Thymus (tissue), 11 donors: ENCODE results near the gene ITGA3. TPM values are rescaled to one million over a fixed set of nuclear protein-coding genes. Genes with fewer than 3 reads are reported as not detected.

Experiments used
- DNase-seq, 9 donors: peaks; one replicate each; pipeline ENCODE4 v3.0.0-alpha.2; 2013; ENCODE audit warnings: low spot score in 9 of 9, low read depth in 6 of 9, missing footprints in 1 of 9
- H3K27ac ChIP-seq, 2 donors: one replicate each; pipeline ENCODE4 v1.5.1; 2013; ENCODE audit warnings: control low read depth in 1 of 2, low read depth in 1 of 2, low read length in 1 of 2, mild to moderate bottlenecking in 1 of 2, moderate library complexity in 1 of 2
- H3K27me3 ChIP-seq, 2 donors: one replicate each; pipeline ENCODE4 v1.5.1; 2013; ENCODE audit warnings: low read length in 1 of 2; ENCODE audit not compliant: control insufficient read depth in 2 of 2, insufficient read depth in 1 of 2
- H3K36me3 ChIP-seq, 2 donors: one replicate each; pipeline ENCODE4 v1.5.1; 2013; ENCODE audit warnings: low read length in 1 of 2, mild to moderate bottlenecking in 1 of 2, moderate library complexity in 1 of 2; ENCODE audit not compliant: control insufficient read depth in 2 of 2, insufficient read depth in 2 of 2
- H3K4me1 ChIP-seq, 2 donors: one replicate each; pipeline ENCODE4 v1.5.1; 2013; ENCODE audit warnings: low read length in 2 of 2; ENCODE audit not compliant: control insufficient read depth in 2 of 2, insufficient read depth in 2 of 2
- H3K4me3 ChIP-seq, 2 donors: one replicate each; pipeline ENCODE4 v1.5.1; 2013; ENCODE audit warnings: low read length in 2 of 2, control low read depth in 1 of 2, mild to moderate bottlenecking in 1 of 2
- H3K9me3 ChIP-seq, 2 donors: one replicate each; pipeline ENCODE4 v1.5.1; 2013; ENCODE audit warnings: low read length in 1 of 2, mild to moderate bottlenecking in 1 of 2; ENCODE audit not compliant: control insufficient read depth in 2 of 2, insufficient read depth in 1 of 2
- WGBS: extraction: QIAGEN DNeasy Blood & Tissue Kit; methylation state at CpG from one replicate; pipeline ENCODE4 v1.1.7; 2013; 5-methylcytosine and 5-hydroxymethylcytosine counted together
- polyA plus RNA-seq: library from polyadenylated mRNA; stranded (reverse); fragments of 200-250 nt; gene quantifications from one replicate; pipeline ENCODE4 v1.2.3, GENCODE V29; 2013
- total RNA-seq: library from RNA; stranded (reverse); fragments of 120-200 nt; gene quantifications from one replicate; pipeline ENCODE4 v1.2.4, GENCODE V29; 2013
- donor health status: healthy.

The ITGA3 gene
- total and polyA plus RNA-seq, 2 donors = 9.1 to 27.7 TPM

GRCh38 chr17:50097926-50098325 lies 42.0 kb downstream of the ITGA3 start:
- Histone ChIP-seq H3K4me3 (no peak overlapping the region), H3K36me3 (peaks cover 22 to 38% of the 10 kb centered on the region in 2 donors), H3K27me3 (no peaks in the 10 kb centered on the region), H3K9me3 (no peaks in the 10 kb centered on the region), H3K27ac (no peak overlapping the region), H3K4me1 (peaks cover 11 to 13% of the 10 kb centered on the region in 2 donors)
- DNase-seq = no peak
- WGBS = 97% methylated on average over 4 of the region's 4 CpGs

GRCh38 chr17:50098583-50098982 lies 42.7 kb downstream of the ITGA3 start:
- peaks cover 11 to 13% of the 10 kb centered on the region in 2 donors for H3K4me1 ChIP-seq
- no peak overlapping the region for H3K4me3 ChIP-seq
- H3K9me3 ChIP-seq = no peaks in the 10 kb centered on the region
- H3K27me3 ChIP-seq = no peaks in the 10 kb centered on the region
- no peak for DNase-seq
- no peak overlapping the region for H3K27ac ChIP-seq
- 97% methylated on average over 4 of the region's 4 CpGs for WGBS
- peaks cover 22 to 39% of the 10 kb centered on the region in 2 donors for H3K36me3 ChIP-seq

- WGBS = 94% methylated on average over 5 of the region's 5 CpGs
- H3K27me3 ChIP-seq = no peaks in the 10 kb centered on the region
- H3K4me1 ChIP-seq = peaks cover 11 to 13% of the 10 kb centered on the region in 2 donors
- no peak for DNase-seq
- H3K27ac ChIP-seq = no peak overlapping the region
- H3K36me3 ChIP-seq = peaks cover 22 to 44% of the 10 kb centered on the region in 2 donors
- H3K9me3 ChIP-seq = no peaks in the 10 kb centered on the region
- H3K4me3 ChIP-seq = no peak overlapping the region
Measured at GRCh38 chr17:50099003-50099402, 43.1 kb downstream of the ITGA3 start.

- H3K4me3 ChIP-seq = no peak overlapping the region
- peaks cover 10 to 13% of the 10 kb centered on the region in 2 donors for H3K4me1 ChIP-seq
- no peaks in the 10 kb centered on the region for H3K27me3 ChIP-seq
- DNase-seq = no peak
- H3K9me3 ChIP-seq = no peaks in the 10 kb centered on the region
- H3K27ac ChIP-seq = no peak overlapping the region
- peaks cover 22 to 44% of the 10 kb centered on the region in 2 donors for H3K36me3 ChIP-seq
- WGBS = 84% methylated on average over 5 of the region's 5 CpGs
Measured at GRCh38 chr17:50100480-50100883, 44.6 kb downstream of the ITGA3 start.

GRCh38 chr17:50100921-50101345 lies 45.0 kb downstream of the ITGA3 start:
- Histone ChIP-seq H3K27ac (no peak overlapping the region), H3K4me1 (peaks cover 6 to 8% of the 10 kb centered on the region in 2 donors), H3K9me3 (no peaks in the 10 kb centered on the region), H3K4me3 (no peak overlapping the region), H3K27me3 (no peaks in the 10 kb centered on the region), H3K36me3 (peaks cover 22 to 48% of the 10 kb centered on the region in 2 donors)
- 96% methylated on average over 15 of the region's 15 CpGs for WGBS
- no peak for DNase-seq

- H3K27me3 ChIP-seq = no peaks in the 10 kb centered on the region
- peaks cover 24 to 50% of the 10 kb centered on the region in 2 donors for H3K36me3 ChIP-seq
- WGBS = 92% methylated on average over 17 of the region's 17 CpGs
- H3K27ac ChIP-seq = no peak overlapping the region
- no peak for DNase-seq
- H3K9me3 ChIP-seq = no peaks in the 10 kb centered on the region
- peaks cover 0 to 2% of the 10 kb centered on the region in 2 donors for H3K4me1 ChIP-seq
- no peak overlapping the region for H3K4me3 ChIP-seq
Measured at GRCh38 chr17:50101346-50102163, 45.6 kb downstream of the ITGA3 start.

- Histone ChIP-seq H3K27me3 (no peaks in the 10 kb centered on the region), H3K4me3 (no peak overlapping the region), H3K36me3 (peaks cover 23 to 54% of the 10 kb centered on the region in 2 donors), H3K4me1 (no peaks in the 10 kb centered on the region), H3K27ac (no peak overlapping the region), H3K9me3 (no peaks in the 10 kb centered on the region)
- no peak for DNase-seq
- WGBS = 93% methylated on average over 15 of the region's 15 CpGs
Measured at GRCh38 chr17:50102164-50102991, 46.5 kb downstream of the ITGA3 start.

GRCh38 chr17:50103252-50103651 lies 47.3 kb downstream of the ITGA3 start:
- H3K36me3 ChIP-seq = peaks cover 21 to 55% of the 10 kb centered on the region in 2 donors
- no peak for DNase-seq
- no peak overlapping the region for H3K27ac ChIP-seq

GRCh38 chr17:50103941-50104340 lies 48.0 kb downstream of the ITGA3 start:
- no peaks in the 10 kb centered on the region for H3K9me3 ChIP-seq
- H3K4me1 ChIP-seq = no peaks in the 10 kb centered on the region
- peaks cover 20 to 56% of the 10 kb centered on the region in 2 donors for H3K36me3 ChIP-seq
- 98% methylated on average over 5 of the region's 5 CpGs for WGBS
- H3K4me3 ChIP-seq = no peak overlapping the region
- DNase-seq = no peak
- no peaks in the 10 kb centered on the region for H3K27me3 ChIP-seq
- no peak overlapping the region for H3K27ac ChIP-seq

More at GRCh38 chr17:50103252-50103651, 47.3 kb downstream of the ITGA3 start:
- Histone ChIP-seq H3K4me1 (no peaks in the 10 kb centered on the region), H3K27me3 (no peaks in the 10 kb centered on the region), H3K9me3 (no peaks in the 10 kb centered on the region), H3K4me3 (no peak overlapping the region)
- WGBS = 95% methylated on average over 2 of the region's 2 CpGs
